ENCODE measurements around the gene MTHFD1. TPM values are rescaled to one million over a fixed set of nuclear protein-coding genes. Genes with fewer than 3 reads are reported as not detected.

Gene MTHFD1
- total and polyA plus RNA-seq, 9 of the 15 experiments (the other 6 are each of a cell fraction or from before 2014, with no cell fraction given) = 66.7 to 158 (median 90.9) TPM

DNA sequence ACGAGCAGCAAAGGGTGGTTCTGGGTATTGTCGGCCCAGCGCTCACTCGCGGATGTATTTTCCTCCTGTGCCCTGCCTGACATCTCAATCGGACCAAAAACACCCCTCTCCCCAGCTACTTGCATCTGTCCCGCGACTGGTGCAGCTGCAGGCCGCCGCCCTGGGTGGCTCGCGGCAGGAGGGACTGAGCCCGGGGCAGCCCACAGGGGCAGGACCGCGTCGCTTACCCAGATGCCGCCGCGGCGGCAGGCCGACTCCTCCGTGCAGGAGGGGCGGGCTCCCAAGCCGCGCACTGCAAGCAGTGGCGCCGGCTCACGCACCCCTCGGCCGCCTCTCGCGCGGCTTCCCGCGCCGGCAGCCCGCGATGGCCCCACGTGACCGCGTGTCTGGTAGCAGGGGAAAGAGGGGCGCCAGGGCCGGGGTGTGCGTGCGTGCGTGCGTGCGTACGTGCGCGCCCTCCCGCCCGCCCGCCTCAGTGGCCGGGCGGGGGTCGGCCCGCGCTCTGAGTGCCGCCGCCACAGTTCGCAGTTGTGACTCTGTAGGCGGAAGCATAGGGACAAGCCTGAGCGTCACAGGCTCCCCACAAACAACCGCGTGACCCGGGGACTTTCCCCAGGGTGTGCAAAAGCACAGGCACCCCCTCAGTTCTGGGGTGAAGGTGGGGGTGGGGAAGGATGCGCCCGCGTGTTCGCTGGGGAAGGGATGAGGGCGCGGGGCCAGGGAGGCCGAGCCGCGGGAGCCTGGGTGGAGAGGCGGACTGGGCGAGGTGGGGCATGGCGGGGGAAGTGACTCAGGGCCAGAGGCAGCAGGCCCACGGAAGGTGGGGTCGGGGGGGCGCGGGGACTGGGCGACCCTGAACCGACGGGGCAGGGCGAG is 115.5 kb downstream of the MTHFD1 start, which contains the start of gene ZBTB25 (continued):
- TF ChIP-seq, protein P1, sequence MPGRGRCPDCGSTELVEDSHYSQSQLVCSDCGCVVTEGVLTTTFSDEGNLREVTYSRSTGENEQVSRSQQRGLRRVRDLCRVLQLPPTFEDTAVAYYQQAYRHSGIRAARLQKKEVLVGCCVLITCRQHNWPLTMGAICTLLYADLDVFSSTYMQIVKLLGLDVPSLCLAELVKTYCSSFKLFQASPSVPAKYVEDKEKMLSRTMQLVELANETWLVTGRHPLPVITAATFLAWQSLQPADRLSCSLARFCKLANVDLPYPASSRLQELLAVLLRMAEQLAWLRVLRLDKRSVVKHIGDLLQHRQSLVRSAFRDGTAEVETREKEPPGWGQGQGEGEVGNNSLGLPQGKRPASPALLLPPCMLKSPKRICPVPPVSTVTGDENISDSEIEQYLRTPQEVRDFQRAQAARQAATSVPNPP (IDR thresholded peaks at IDR 0.05; ENCODE audit: borderline replicate concordance, insufficient read depth, insufficient read length) = no peak
- 0 out of 2 replicates have a peak, but pooled peaks have one; percentile 36 for TF ChIP-seq ZBTB7A (IDR thresholded peaks at IDR 0.05; ENCODE audit: borderline replicate concordance, control insufficient read depth, low read depth, low read length)
- TF ChIP-seq EGR1 (conservative IDR thresholded peaks at IDR 0.05) = no peak
- TF ChIP-seq SMAD4 (CRISPR knock-in tag; conservative IDR thresholded peaks at IDR 0.05) = no peak
- no peak for TF ChIP-seq TCF7 (IDR thresholded peaks at IDR 0.05; ENCODE audit: borderline replicate concordance)
- no peak for TF ChIP-seq TAF15 (IDR thresholded peaks at IDR 0.05; ENCODE audit: low read depth, low read length)
- TF ChIP-seq NEUROD1 (IDR thresholded peaks at IDR 0.05; ENCODE audit: borderline replicate concordance, low read depth, low read length, partially characterized antibody) = no peak
- TF ChIP-seq ZNF766 (CRISPR knock-in tag; conservative IDR thresholded peaks at IDR 0.05) = no peak
- TF ChIP-seq NR2C2 (CRISPR knock-in tag; IDR thresholded peaks at IDR 0.05) = no peak
- TF ChIP-seq NR2C2 (tag; IDR thresholded peaks at IDR 0.05) = peak; percentile 43; the same call in 1 of the 2 replicates
- peak in 1 of 2 experiments; percentile 47; a peak in 1 of 4 replicates for TF ChIP-seq NONO (IDR thresholded peaks at IDR 0.05; ENCODE audit: low read depth in 2 of 2, low read length in 1 of 2)
- no peak for TF ChIP-seq THRAP3 (IDR thresholded peaks at IDR 0.05; ENCODE audit: borderline replicate concordance)
- TF ChIP-seq MYBL2 (IDR thresholded peaks at IDR 0.05; ENCODE audit: low read depth) = no peak
- no peak for TF ChIP-seq MYBL2 (CRISPR knock-in tag; IDR thresholded peaks at IDR 0.05; ENCODE audit: borderline replicate concordance)
- TF ChIP-seq CBX1 (IDR thresholded peaks at IDR 0.05; ENCODE audit: low read depth) = 0 out of 2 replicates have a peak, but pooled peaks have one; percentile 16
- TF ChIP-seq, protein P2, sequence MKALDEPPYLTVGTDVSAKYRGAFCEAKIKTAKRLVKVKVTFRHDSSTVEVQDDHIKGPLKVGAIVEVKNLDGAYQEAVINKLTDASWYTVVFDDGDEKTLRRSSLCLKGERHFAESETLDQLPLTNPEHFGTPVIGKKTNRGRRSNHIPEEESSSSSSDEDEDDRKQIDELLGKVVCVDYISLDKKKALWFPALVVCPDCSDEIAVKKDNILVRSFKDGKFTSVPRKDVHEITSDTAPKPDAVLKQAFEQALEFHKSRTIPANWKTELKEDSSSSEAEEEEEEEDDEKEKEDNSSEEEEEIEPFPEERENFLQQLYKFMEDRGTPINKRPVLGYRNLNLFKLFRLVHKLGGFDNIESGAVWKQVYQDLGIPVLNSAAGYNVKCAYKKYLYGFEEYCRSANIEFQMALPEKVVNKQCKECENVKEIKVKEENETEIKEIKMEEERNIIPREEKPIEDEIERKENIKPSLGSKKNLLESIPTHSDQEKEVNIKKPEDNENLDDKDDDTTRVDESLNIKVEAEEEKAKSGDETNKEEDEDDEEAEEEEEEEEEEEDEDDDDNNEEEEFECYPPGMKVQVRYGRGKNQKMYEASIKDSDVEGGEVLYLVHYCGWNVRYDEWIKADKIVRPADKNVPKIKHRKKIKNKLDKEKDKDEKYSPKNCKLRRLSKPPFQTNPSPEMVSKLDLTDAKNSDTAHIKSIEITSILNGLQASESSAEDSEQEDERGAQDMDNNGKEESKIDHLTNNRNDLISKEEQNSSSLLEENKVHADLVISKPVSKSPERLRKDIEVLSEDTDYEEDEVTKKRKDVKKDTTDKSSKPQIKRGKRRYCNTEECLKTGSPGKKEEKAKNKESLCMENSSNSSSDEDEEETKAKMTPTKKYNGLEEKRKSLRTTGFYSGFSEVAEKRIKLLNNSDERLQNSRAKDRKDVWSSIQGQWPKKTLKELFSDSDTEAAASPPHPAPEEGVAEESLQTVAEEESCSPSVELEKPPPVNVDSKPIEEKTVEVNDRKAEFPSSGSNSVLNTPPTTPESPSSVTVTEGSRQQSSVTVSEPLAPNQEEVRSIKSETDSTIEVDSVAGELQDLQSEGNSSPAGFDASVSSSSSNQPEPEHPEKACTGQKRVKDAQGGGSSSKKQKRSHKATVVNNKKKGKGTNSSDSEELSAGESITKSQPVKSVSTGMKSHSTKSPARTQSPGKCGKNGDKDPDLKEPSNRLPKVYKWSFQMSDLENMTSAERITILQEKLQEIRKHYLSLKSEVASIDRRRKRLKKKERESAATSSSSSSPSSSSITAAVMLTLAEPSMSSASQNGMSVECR (CRISPR knock-in tag; IDR thresholded peaks at IDR 0.05) = peak; percentile 16; the same call in 1 of the 2 replicates
- TF ChIP-seq L3MBTL2 (IDR thresholded peaks at IDR 0.05) = peak; percentile 62; the same call in 1 of the 2 replicates
- no peak for TF ChIP-seq CHD4 (IDR thresholded peaks at IDR 0.05; ENCODE audit: insufficient read depth, insufficient replicate concordance, low read depth, low read length, poor library complexity, severe bottlenecking)
- TF ChIP-seq, protein P3, sequence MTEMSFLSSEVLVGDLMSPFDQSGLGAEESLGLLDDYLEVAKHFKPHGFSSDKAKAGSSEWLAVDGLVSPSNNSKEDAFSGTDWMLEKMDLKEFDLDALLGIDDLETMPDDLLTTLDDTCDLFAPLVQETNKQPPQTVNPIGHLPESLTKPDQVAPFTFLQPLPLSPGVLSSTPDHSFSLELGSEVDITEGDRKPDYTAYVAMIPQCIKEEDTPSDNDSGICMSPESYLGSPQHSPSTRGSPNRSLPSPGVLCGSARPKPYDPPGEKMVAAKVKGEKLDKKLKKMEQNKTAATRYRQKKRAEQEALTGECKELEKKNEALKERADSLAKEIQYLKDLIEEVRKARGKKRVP (CRISPR knock-in tag; IDR thresholded peaks at IDR 0.05) = no peak
- no peak for TF ChIP-seq KDM1A (IDR thresholded peaks at IDR 0.05)
